SK-N-SH (cell line): ENCODE measurements around the gene RALY.

ENCODE experiments used
- EP300 ChIP-seq, 2 experiments: IDR thresholded peaks; 2 replicates each; pipeline versions ENCODE4 v1.4.0 to v1.6.1; 2012; ENCODE audit warnings: borderline replicate concordance in 1 of 2, low read depth in 1 of 2, low read length in 1 of 2
- EZH2phosphoT487 ChIP-seq: fragments of 200-600 bp; sonication (generic); IDR thresholded peaks from 2 replicates; pipeline ENCODE4 v1.6.1; 2017; ENCODE audit warnings: low read depth, mixed run types, mild to moderate bottlenecking, antibody characterized with exemption, moderate library complexity, borderline replicate concordance
- MXI1 ChIP-seq: IDR thresholded peaks from 2 replicates; pipeline ENCODE4 v1.6.1; 2012; ENCODE audit warnings: mild to moderate bottlenecking, low read depth, low read length, improper control_type of control experiment
- NRF1 ChIP-seq: IDR thresholded peaks from 2 replicates; pipeline ENCODE4 v1.6.1; 2012; ENCODE audit warnings: low read depth, mild to moderate bottlenecking, low read length
- POLR2AphosphoS5 ChIP-seq: IDR thresholded peaks from 2 replicates; pipeline ENCODE4 v1.6.1; 2012; ENCODE audit warnings: low read depth, low read length
- TAF1 ChIP-seq: IDR thresholded peaks from 2 replicates; pipeline ENCODE4 v1.6.1; 2012; ENCODE audit warnings: low read depth, mild to moderate bottlenecking, low read length, moderate library complexity, borderline replicate concordance
- TF ChIP-seq, protein P1 (sequence below): fragments of 150-350 bp; IDR thresholded peaks from 2 replicates; pipeline ENCODE4 v1.6.1; 2017; ENCODE audit warnings: antibody characterized with exemption, low read length, low read depth, borderline replicate concordance
- TF ChIP-seq, protein P2 (sequence below): fragments of 200-600 bp; sonication (generic); IDR thresholded peaks from 2 replicates; pipeline ENCODE4 v1.6.1; 2017; ENCODE audit warnings: antibody characterized with exemption, mild to moderate bottlenecking, moderate library complexity
- TF ChIP-seq, protein P3 (sequence below): IDR thresholded peaks from 2 replicates; pipeline ENCODE4; 2012

DNA sequence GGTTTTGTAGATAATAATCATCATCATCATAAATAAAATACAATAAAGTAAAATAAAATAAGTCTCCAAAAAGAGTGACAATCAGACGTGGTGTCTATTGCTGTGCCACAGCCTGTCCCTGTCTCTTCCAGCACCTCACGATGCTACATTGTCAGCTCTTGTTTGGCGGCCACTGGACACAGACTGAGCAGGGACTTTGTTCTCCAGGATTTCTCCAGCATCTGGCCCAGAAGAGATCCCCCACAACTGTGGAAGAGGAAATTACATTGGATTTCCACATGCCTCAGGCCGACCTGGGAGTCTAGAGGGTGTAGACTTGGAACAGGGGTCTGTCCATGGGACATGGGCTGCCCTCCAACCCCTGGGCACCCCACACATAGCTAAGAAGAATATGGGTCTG lies 39.2 kb upstream of the RALY start:
- TF ChIP-seq NRF1 (no peak), EP300 (IDR thresholded peaks at IDR 0.05; ENCODE audit: borderline replicate concordance in 1 of 2, low read depth in 1 of 2, low read length in 1 of 2) (no peak), POLR2AphosphoS5 (no peak), TAF1 (no peak), EZH2phosphoT487 (no peak), MXI1 (no peak)
- TF ChIP-seq, protein P1, sequence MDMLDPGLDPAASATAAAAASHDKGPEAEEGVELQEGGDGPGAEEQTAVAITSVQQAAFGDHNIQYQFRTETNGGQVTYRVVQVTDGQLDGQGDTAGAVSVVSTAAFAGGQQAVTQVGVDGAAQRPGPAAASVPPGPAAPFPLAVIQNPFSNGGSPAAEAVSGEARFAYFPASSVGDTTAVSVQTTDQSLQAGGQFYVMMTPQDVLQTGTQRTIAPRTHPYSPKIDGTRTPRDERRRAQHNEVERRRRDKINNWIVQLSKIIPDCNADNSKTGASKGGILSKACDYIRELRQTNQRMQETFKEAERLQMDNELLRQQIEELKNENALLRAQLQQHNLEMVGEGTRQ: no peak
- TF ChIP-seq, protein P2, sequence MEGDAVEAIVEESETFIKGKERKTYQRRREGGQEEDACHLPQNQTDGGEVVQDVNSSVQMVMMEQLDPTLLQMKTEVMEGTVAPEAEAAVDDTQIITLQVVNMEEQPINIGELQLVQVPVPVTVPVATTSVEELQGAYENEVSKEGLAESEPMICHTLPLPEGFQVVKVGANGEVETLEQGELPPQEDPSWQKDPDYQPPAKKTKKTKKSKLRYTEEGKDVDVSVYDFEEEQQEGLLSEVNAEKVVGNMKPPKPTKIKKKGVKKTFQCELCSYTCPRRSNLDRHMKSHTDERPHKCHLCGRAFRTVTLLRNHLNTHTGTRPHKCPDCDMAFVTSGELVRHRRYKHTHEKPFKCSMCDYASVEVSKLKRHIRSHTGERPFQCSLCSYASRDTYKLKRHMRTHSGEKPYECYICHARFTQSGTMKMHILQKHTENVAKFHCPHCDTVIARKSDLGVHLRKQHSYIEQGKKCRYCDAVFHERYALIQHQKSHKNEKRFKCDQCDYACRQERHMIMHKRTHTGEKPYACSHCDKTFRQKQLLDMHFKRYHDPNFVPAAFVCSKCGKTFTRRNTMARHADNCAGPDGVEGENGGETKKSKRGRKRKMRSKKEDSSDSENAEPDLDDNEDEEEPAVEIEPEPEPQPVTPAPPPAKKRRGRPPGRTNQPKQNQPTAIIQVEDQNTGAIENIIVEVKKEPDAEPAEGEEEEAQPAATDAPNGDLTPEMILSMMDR: no peak
- TF ChIP-seq, protein P3, sequence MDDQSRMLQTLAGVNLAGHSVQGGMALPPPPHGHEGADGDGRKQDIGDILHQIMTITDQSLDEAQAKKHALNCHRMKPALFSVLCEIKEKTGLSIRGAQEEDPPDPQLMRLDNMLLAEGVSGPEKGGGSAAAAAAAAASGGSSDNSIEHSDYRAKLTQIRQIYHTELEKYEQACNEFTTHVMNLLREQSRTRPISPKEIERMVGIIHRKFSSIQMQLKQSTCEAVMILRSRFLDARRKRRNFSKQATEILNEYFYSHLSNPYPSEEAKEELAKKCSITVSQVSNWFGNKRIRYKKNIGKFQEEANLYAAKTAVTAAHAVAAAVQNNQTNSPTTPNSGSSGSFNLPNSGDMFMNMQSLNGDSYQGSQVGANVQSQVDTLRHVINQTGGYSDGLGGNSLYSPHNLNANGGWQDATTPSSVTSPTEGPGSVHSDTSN: no peak
